Measurements from ENCODE around the gene GALNT17. TPM values are rescaled to one million over a fixed set of nuclear protein-coding genes. Genes with fewer than 3 reads are reported as not detected.
A peak's percentile ranks its signal among the peaks of the same experiment; 100 is the strongest.

The GALNT17 gene
- total RNA-seq, 1 experiment from 2014 or later, result not detected

DNA sequence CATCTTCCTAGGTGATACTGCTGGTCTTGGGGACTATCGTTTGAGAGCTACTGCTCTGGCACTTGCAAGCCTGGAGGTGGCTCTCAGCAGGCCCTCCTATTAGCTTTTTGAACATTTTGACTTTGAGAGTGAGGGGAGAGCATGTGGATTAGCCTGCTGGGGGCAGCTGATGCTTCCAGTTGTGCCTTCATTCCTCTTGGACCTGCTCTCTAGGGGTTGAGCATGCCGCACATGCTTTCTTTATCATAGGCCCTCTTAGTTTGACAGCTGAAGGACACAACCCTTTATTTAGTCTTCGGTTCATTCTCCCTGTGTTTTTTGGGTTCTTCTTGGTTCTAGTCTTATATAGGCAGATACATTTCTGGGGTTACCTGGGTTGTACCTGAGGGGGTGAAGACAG is 132.1 kb downstream of the GALNT17 start:
- no peak for DNase-seq (ENCODE audit: low read depth)
- in situ Hi-C loops (cut with HindIII; ENCODE audit: low pct_unique_long_range_greater_than_20kb, low sequenced_read_pairs), result no loop called here

DNA sequence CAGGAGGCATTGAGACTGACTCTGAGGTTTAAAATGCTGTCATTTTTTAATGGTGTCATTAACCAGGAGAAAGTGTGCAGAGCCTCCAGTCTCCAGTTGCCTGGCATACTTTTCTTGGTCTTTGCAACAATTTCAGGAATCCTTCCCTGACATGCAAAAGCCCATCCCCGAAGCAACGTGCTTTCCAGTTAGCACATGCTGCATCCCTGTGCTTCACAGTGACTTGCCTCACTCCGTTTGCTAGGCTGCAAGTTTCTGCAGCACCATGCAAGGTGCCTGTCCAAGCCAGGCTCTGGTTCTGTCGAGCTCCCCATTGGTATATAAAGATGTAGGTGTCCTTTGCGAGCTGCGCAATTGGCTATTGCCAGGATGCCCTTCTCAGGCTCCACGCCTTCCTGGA is 135.0 kb downstream of the GALNT17 start:
- in situ Hi-C loops (cut with HindIII; ENCODE audit: low pct_unique_long_range_greater_than_20kb, low sequenced_read_pairs), result no loop called here
- no peak for DNase-seq (ENCODE audit: low read depth)

- in situ Hi-C loops (cut with HindIII; ENCODE audit: low pct_unique_long_range_greater_than_20kb, low sequenced_read_pairs), result no loop called here
- DNase-seq (ENCODE audit: low read depth), result no peak
Measured at GRCh38 chr7:71267734-71268469, 136.0 kb downstream of the GALNT17 start.

DNA sequence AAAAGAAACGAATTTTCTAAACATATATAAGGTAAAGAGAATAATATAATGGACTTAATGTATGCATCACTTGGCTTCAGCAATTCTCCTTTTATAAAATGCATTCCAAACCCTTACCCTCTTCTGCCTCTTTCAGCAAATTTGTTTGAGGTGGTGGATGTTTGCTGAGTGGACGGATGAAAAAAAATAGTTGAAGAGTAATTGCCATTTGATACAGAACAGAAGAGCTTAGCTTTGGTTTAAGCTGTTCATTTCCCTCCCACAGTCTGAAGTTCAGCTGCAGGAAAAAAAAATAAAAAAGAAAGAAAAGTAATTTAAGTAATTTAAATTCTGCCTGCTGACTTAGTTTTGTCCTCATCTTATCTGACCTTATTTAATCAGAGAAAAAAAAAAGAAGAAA is 138.6 kb downstream of the GALNT17 start:
- in situ Hi-C loops (cut with HindIII; ENCODE audit: low pct_unique_long_range_greater_than_20kb, low sequenced_read_pairs), result no loop called here
- DNase-seq (ENCODE audit: low read depth), result no peak

DNA sequence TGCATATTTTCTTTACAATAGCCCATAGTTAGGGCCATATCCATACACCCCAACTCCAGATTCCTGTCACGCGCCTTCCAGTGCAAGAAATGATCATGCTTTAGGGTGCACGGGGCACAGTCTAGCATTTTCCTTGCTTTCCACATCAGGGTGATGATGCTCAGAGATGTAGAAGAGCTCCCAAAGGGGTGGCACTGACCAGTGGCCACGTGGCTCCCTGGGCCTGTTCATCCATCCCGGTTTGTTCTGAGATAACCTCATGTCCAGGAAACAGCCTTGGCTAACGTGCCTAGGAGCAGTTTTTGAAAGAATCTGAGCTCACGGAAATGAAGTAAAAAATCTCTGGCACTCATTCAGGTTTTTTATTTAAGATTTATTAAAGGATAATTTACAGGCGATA is 139.3 kb downstream of the GALNT17 start:
- in situ Hi-C loops (cut with HindIII; ENCODE audit: low pct_unique_long_range_greater_than_20kb, low sequenced_read_pairs), result no loop called here
- no peak for DNase-seq (ENCODE audit: low read depth)

GRCh38 chr7:71272509-71273490 is 140.9 kb downstream of the GALNT17 start:
- no peak for DNase-seq (ENCODE audit: low read depth)
- in situ Hi-C loops (cut with HindIII; ENCODE audit: low pct_unique_long_range_greater_than_20kb, low sequenced_read_pairs), result no loop called here

GRCh38 chr7:71278257-71278656 is 146.3 kb downstream of the GALNT17 start:
- no peak for DNase-seq (ENCODE audit: low read depth)
- in situ Hi-C loops (cut with HindIII; ENCODE audit: low pct_unique_long_range_greater_than_20kb, low sequenced_read_pairs), result no loop called here

- no peak for DNase-seq (ENCODE audit: low read depth)
- in situ Hi-C loops (cut with HindIII; ENCODE audit: low pct_unique_long_range_greater_than_20kb, low sequenced_read_pairs), result no loop called here
Measured at GRCh38 chr7:71281261-71281660, 149.3 kb downstream of the GALNT17 start.

DNA sequence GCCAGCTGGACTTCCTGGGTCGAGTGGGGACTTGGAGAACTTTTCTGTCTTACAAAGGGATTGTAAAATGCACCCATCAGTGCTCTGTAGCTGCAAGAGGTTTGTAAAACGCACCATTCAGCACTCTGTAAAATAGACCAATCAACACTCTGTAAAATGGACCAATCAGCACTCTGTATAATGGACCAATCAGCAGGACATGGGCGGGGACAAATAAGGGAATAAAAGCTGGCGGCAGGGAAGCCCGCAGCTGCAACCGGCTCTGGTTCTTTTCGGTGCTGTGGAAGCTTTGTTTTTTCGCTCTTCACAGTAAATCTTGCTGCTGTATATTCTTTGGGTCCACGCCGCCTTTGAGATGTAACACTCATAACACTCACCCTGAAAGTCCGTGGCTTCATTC is 151.9 kb downstream of the GALNT17 start:
- no peak for DNase-seq (ENCODE audit: low read depth)
- in situ Hi-C loops (cut with HindIII; ENCODE audit: low pct_unique_long_range_greater_than_20kb, low sequenced_read_pairs), result no loop called here

GRCh38 chr7:71285571-71286145 is 153.7 kb downstream of the GALNT17 start:
- in situ Hi-C loops (cut with HindIII; ENCODE audit: low pct_unique_long_range_greater_than_20kb, low sequenced_read_pairs), result no loop called here
- no peak for DNase-seq (ENCODE audit: low read depth)

DNA sequence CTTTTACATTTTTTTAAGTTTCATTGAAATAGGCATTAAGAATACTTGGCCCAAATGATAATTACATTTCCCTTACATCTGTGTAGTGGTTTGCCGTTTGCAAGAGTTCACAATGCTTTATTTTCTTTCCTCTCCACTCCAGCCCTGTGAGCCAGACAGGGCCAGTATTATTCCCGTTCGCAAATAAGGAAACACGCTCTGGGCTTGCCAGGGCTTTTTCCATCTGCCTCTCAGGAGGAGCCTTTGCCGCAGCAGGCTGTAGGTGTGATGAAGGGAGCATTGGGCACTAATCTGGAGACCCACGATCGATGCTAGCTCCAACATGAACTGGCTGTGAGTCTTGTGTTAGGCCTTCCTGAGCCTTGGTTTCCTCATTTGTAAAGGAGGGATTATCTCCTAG is 154.4 kb downstream of the GALNT17 start:
- no peak for DNase-seq (ENCODE audit: low read depth)
- in situ Hi-C loops (cut with HindIII; ENCODE audit: low pct_unique_long_range_greater_than_20kb, low sequenced_read_pairs), result no loop called here

GRCh38 chr7:71286924-71287323 is 155.0 kb downstream of the GALNT17 start:
- no peak for DNase-seq (ENCODE audit: low read depth)
- in situ Hi-C loops (cut with HindIII; ENCODE audit: low pct_unique_long_range_greater_than_20kb, low sequenced_read_pairs), result no loop called here

- DNase-seq (ENCODE audit: low read depth), result no peak
- in situ Hi-C loops (cut with HindIII; ENCODE audit: low pct_unique_long_range_greater_than_20kb, low sequenced_read_pairs), result no loop called here
Measured at GRCh38 chr7:71290452-71290851, 158.5 kb downstream of the GALNT17 start.

DNA sequence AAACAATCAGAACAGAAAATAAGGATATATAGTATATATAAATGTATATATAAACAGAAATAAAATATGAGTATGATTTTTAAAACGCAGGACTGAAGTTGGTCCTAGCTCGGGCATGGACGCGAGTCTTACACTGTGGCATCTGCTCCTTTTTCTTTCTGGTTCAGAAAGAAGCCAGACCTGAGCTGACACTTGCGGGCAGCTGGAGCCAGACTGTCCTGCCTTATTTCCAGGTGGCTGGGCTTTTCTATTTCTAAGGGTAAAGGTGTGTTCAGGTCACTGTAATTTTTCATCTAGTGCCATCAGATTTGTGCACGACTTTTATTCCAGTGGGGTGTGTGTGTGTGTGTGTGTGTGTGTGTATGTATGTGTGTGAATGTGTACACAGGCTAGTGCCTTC is 166.4 kb downstream of the GALNT17 start:
- in situ Hi-C loops (cut with HindIII; ENCODE audit: low pct_unique_long_range_greater_than_20kb, low sequenced_read_pairs), result no loop called here
- no peak for DNase-seq (ENCODE audit: low read depth)

- DNase-seq (ENCODE audit: low read depth), result no peak
- in situ Hi-C loops (cut with HindIII; ENCODE audit: low pct_unique_long_range_greater_than_20kb, low sequenced_read_pairs), result no loop called here
Measured at GRCh38 chr7:71300086-71300485, 168.1 kb downstream of the GALNT17 start.

- in situ Hi-C loops (cut with HindIII; ENCODE audit: low pct_unique_long_range_greater_than_20kb, low sequenced_read_pairs), result no loop called here
- DNase-seq (ENCODE audit: low read depth), result no peak
Measured at GRCh38 chr7:71300603-71301002, 168.7 kb downstream of the GALNT17 start.

GRCh38 chr7:71301167-71301566 is 169.2 kb downstream of the GALNT17 start:
- DNase-seq (ENCODE audit: low read depth), result no peak
- in situ Hi-C loops (cut with HindIII; ENCODE audit: low pct_unique_long_range_greater_than_20kb, low sequenced_read_pairs), result no loop called here

- in situ Hi-C loops (cut with HindIII; ENCODE audit: low pct_unique_long_range_greater_than_20kb, low sequenced_read_pairs), result no loop called here
- no peak for DNase-seq (ENCODE audit: low read depth)
Measured at GRCh38 chr7:71303566-71303965, 171.6 kb downstream of the GALNT17 start.

DNA sequence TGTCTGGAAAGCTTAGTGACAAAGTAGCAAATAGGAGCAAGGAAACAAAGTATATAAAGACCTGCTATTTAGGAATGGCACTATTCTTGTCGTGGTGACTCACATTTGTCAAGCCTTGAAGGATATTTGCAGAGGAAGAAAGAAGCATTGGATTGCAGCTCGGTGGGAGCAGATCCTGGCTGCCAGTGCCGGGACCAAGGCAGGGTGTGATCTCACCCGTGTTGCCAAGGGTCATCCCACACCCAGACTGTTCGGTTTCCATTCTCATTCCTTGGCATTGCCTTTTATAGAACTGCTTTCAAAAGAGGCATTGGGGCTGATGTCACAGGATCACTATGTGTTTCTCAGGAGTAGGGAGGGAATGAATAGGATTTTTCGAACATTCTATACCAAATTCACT is 176.2 kb downstream of the GALNT17 start:
- DNase-seq (ENCODE audit: low read depth), result peak; percentile 3

More for the DNA sequence above, 176.2 kb downstream of the GALNT17 start:
- in situ Hi-C loops (cut with HindIII; ENCODE audit: low pct_unique_long_range_greater_than_20kb, low sequenced_read_pairs), result no loop called here
